ENCODE data around the gene MIDN. TPM values are rescaled to one million over a fixed set of nuclear protein-coding genes. Genes with fewer than 3 reads are reported as not detected.

Gene MIDN
- total and polyA plus RNA-seq, 2 experiments from 2014 or later: 30.1 to 98.4 TPM

- no peaks in the 10 kb centered on the region for H3K9me3 ChIP-seq (ENCODE audit: low read depth)
- H3K36me3 ChIP-seq (replicated peaks; ENCODE audit: insufficient read depth, low read depth): no peaks in the 10 kb centered on the region
- no peak for DNase-seq (ENCODE audit: low spot score)
- H3K4me2 ChIP-seq: peak overlapping the region; percentile 91
- H2AFZ ChIP-seq: no peak overlapping the region
- peak overlapping the region; percentile 98 for H3K4me3 ChIP-seq
- H3K4me1 ChIP-seq (ENCODE audit: insufficient read depth): peaks cover 43% of the 10 kb centered on the region
- H4K20me1 ChIP-seq (ENCODE audit: insufficient read depth, poor library complexity, severe bottlenecking): peaks cover 24% of the 10 kb centered on the region
- H3K79me2 ChIP-seq: peaks cover 46% of the 10 kb centered on the region
- no peaks in the 10 kb centered on the region for H3K27me3 ChIP-seq
- TF ChIP-seq CTCF (IDR thresholded peaks at IDR 0.05; ENCODE audit: poor library complexity) (no peak), EZH2phosphoT487 (IDR thresholded peaks at IDR 0.05; ENCODE audit: low read depth, severe bottlenecking, unreplicated experiment) (no peak), EZH2 (IDR thresholded peaks at IDR 0.05; ENCODE audit: borderline replicate concordance) (no peak)
- no peaks in the 10 kb centered on the region for H3K9me2 ChIP-seq (replicated peaks; ENCODE audit: insufficient read depth)
- H3K27ac ChIP-seq: peak overlapping the region; percentile 98
- WGBS (ENCODE audit: low lambda C conversion rate, missing lambda C conversion rate): 2% methylated on average over 30 of the region's 67 CpGs
Measured at GRCh38 chr19:1249990-1250436, 1.6 kb downstream of the MIDN start.

GRCh38 chr19:1250437-1251260, 2.3 kb downstream of the MIDN start:
- Histone ChIP-seq H3K27ac (peak overlapping the region; percentile 98), H3K9me3 (ENCODE audit: low read depth) (no peaks in the 10 kb centered on the region), H3K79me2 (peaks cover 53% of the 10 kb centered on the region), H2AFZ (no peak overlapping the region), H3K4me2 (peak overlapping the region; percentile 91), H3K4me1 (ENCODE audit: insufficient read depth) (peaks cover 42% of the 10 kb centered on the region), H3K27me3 (no peaks in the 10 kb centered on the region), H3K4me3 (peak overlapping the region; percentile 98), H3K9me2 (replicated peaks; ENCODE audit: insufficient read depth) (no peaks in the 10 kb centered on the region), H3K36me3 (replicated peaks; ENCODE audit: insufficient read depth, low read depth) (no peaks in the 10 kb centered on the region), H4K20me1 (ENCODE audit: insufficient read depth, poor library complexity, severe bottlenecking) (peaks cover 26% of the 10 kb centered on the region)
- TF ChIP-seq EZH2 (IDR thresholded peaks at IDR 0.05; ENCODE audit: borderline replicate concordance): no peak
- no peak for TF ChIP-seq CTCF (IDR thresholded peaks at IDR 0.05; ENCODE audit: poor library complexity)
- no peak for TF ChIP-seq EZH2phosphoT487 (IDR thresholded peaks at IDR 0.05; ENCODE audit: low read depth, severe bottlenecking, unreplicated experiment)
- DNase-seq (ENCODE audit: low spot score): peak; percentile 87
- no CpG with 5 or more reads among the region's 90 CpGs for WGBS (ENCODE audit: low lambda C conversion rate, missing lambda C conversion rate)

GRCh38 chr19:1251330-1252220, 3.2 kb downstream of the MIDN start:
- Histone ChIP-seq H3K4me2 (peak overlapping the region; percentile 91), H3K4me1 (ENCODE audit: insufficient read depth) (peaks cover 36% of the 10 kb centered on the region), H3K4me3 (peak overlapping the region; percentile 98), H2AFZ (no peak overlapping the region), H3K9me3 (ENCODE audit: low read depth) (no peaks in the 10 kb centered on the region), H3K79me2 (peaks cover 62% of the 10 kb centered on the region), H3K27me3 (no peaks in the 10 kb centered on the region), H3K36me3 (replicated peaks; ENCODE audit: insufficient read depth, low read depth) (no peaks in the 10 kb centered on the region), H3K9me2 (replicated peaks; ENCODE audit: insufficient read depth) (no peaks in the 10 kb centered on the region), H3K27ac (peak overlapping the region; percentile 98), H4K20me1 (ENCODE audit: insufficient read depth, poor library complexity, severe bottlenecking) (peaks cover 30% of the 10 kb centered on the region)
- no peak for TF ChIP-seq CTCF (IDR thresholded peaks at IDR 0.05; ENCODE audit: poor library complexity)
- no peak for TF ChIP-seq EZH2phosphoT487 (IDR thresholded peaks at IDR 0.05; ENCODE audit: low read depth, severe bottlenecking, unreplicated experiment)
- TF ChIP-seq EZH2 (IDR thresholded peaks at IDR 0.05; ENCODE audit: borderline replicate concordance): no peak
- DNase-seq (ENCODE audit: low spot score): peak; percentile 84
- WGBS (ENCODE audit: low lambda C conversion rate, missing lambda C conversion rate): 4% methylated on average over 14 of the region's 41 CpGs

Data from hepatocyte (in vitro differentiated cells).